ENCODE data around the gene TAOK2.

TAOK2 gene

GRCh38 chr16:29990883-29991570 is 17.4 kb downstream of the TAOK2 start:
- Histone ChIP-seq H3K4me1 (ENCODE audit: control insufficient read depth in 1 of 2, insufficient read depth in 2 of 2, low read length in 2 of 2) (peaks cover 4 to 5% of the 10 kb centered on the region in 2 experiments), H3K79me2 (ENCODE audit: control insufficient read depth, insufficient read depth, low read length, poor library complexity) (no peaks in the 10 kb centered on the region), H3K9me3 (ENCODE audit: insufficient read depth, low read depth, low read length) (no peaks in the 10 kb centered on the region), H4K12ac (ENCODE audit: low read depth, low read length) (no peak overlapping the region), H3K4ac (ENCODE audit: low read depth, low read length) (no peak overlapping the region), H3K4me2 (ENCODE audit: low read length) (no peak overlapping the region), H2BK120ac (ENCODE audit: insufficient read depth, low read length, poor library complexity) (no peak overlapping the region), H4K91ac (ENCODE audit: low read depth, low read length) (no peak overlapping the region), H3K27me3 (ENCODE audit: insufficient read depth, low read length) (no peaks in the 10 kb centered on the region), H3K23ac (ENCODE audit: low read length) (no peak overlapping the region), H4K8ac (ENCODE audit: low read depth, low read length) (no peak overlapping the region), H3K79me1 (ENCODE audit: low read length) (peaks cover 6% of the 10 kb centered on the region), H2AFZ (ENCODE audit: insufficient read depth, low read length, poor library complexity) (no peak overlapping the region), H3K27ac (ENCODE audit: low read depth, low read length) (no peak overlapping the region), H2BK5ac (ENCODE audit: low read depth, low read length, poor library complexity) (no peak overlapping the region), H3K4me3 (ENCODE audit: low read depth, low read length) (no peak overlapping the region), H2AK5ac (ENCODE audit: low read length) (no peak overlapping the region), H3K14ac (ENCODE audit: low read length) (no peak overlapping the region), H2BK12ac (ENCODE audit: low read length) (no peak overlapping the region), H3K18ac (ENCODE audit: low read length) (no peak overlapping the region), H3K36me3 (ENCODE audit: control insufficient read depth in 1 of 2, insufficient read depth in 2 of 2, low read length in 2 of 2) (peaks cover 67 to 70% of the 10 kb centered on the region in 2 experiments), H3K9ac (ENCODE audit: low read length) (no peak overlapping the region)
- no peak for DNase-seq
- WGBS (ENCODE audit: extremely low coverage, insufficient coverage, insufficient read length) = no CpG with 5 or more reads among the region's 35 CpGs

DNA sequence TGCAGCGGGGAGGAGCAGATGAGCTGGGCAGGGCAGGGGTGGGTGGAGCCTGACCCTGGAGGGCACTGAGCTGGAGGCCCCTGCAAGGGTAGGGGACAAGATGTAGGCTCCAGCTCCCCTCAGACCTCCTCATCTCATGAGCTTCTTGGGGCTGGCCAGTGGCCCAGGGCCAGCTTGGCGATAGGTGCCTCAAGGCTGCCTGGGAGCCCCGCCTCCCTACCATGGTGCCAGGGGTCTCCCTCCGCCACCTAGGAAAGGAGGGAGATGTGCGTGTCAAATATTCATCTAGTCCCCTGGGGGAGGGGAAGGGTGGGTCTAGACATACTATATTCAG is 17.9 kb downstream of the TAOK2 start:
- WGBS (ENCODE audit: extremely low coverage, insufficient coverage, insufficient read length) = no CpG with 5 or more reads among the region's 5 CpGs
- no peak overlapping the region for H2BK120ac ChIP-seq (ENCODE audit: insufficient read depth, low read length, poor library complexity)
- no peak overlapping the region for H3K27ac ChIP-seq (ENCODE audit: low read depth, low read length)
- DNase-seq = no peak
- no peak overlapping the region for H3K18ac ChIP-seq (ENCODE audit: low read length)
- no peak overlapping the region for H2AK5ac ChIP-seq (ENCODE audit: low read length)
- peaks cover 4% of the 10 kb centered on the region for H3K79me2 ChIP-seq (ENCODE audit: control insufficient read depth, insufficient read depth, low read length, poor library complexity)
- no peak overlapping the region for H2BK5ac ChIP-seq (ENCODE audit: low read depth, low read length, poor library complexity)
- H3K36me3 ChIP-seq (ENCODE audit: control insufficient read depth in 1 of 2, insufficient read depth in 2 of 2, low read length in 2 of 2) = peaks cover 62 to 64% of the 10 kb centered on the region in 2 experiments
- no peak overlapping the region for H3K4ac ChIP-seq (ENCODE audit: low read depth, low read length)
- no peaks in the 10 kb centered on the region for H3K27me3 ChIP-seq (ENCODE audit: insufficient read depth, low read length)
- peaks cover 4 to 5% of the 10 kb centered on the region in 2 experiments for H3K4me1 ChIP-seq (ENCODE audit: control insufficient read depth in 1 of 2, insufficient read depth in 2 of 2, low read length in 2 of 2)
- no peak overlapping the region for H3K4me2 ChIP-seq (ENCODE audit: low read length)
- H4K8ac ChIP-seq (ENCODE audit: low read depth, low read length) = no peak overlapping the region
- peaks cover 11% of the 10 kb centered on the region for H3K79me1 ChIP-seq (ENCODE audit: low read length)
- no peak overlapping the region for H3K14ac ChIP-seq (ENCODE audit: low read length)
- no peak overlapping the region for H3K4me3 ChIP-seq (ENCODE audit: low read depth, low read length)
- H2BK12ac ChIP-seq (ENCODE audit: low read length) = no peak overlapping the region
- no peak overlapping the region for H4K12ac ChIP-seq (ENCODE audit: low read depth, low read length)
- no peak overlapping the region for H4K91ac ChIP-seq (ENCODE audit: low read depth, low read length)
- H2AFZ ChIP-seq (ENCODE audit: insufficient read depth, low read length, poor library complexity) = no peak overlapping the region
- no peak overlapping the region for H3K23ac ChIP-seq (ENCODE audit: low read length)
- no peaks in the 10 kb centered on the region for H3K9me3 ChIP-seq (ENCODE audit: insufficient read depth, low read depth, low read length)
- H3K9ac ChIP-seq (ENCODE audit: low read length) = no peak overlapping the region

GRCh38 chr16:29992344-29992967 is 18.8 kb downstream of the TAOK2 start:
- Histone ChIP-seq H3K23ac (ENCODE audit: low read length) (no peak overlapping the region), H3K4me2 (ENCODE audit: low read length) (no peak overlapping the region), H4K8ac (ENCODE audit: low read depth, low read length) (no peak overlapping the region), H3K27me3 (ENCODE audit: insufficient read depth, low read length) (no peaks in the 10 kb centered on the region), H3K4ac (ENCODE audit: low read depth, low read length) (no peak overlapping the region), H3K79me2 (ENCODE audit: control insufficient read depth, insufficient read depth, low read length, poor library complexity) (peaks cover 7% of the 10 kb centered on the region), H4K91ac (ENCODE audit: low read depth, low read length) (no peak overlapping the region), H3K4me1 (ENCODE audit: control insufficient read depth in 1 of 2, insufficient read depth in 2 of 2, low read length in 2 of 2) (peaks cover 8 to 9% of the 10 kb centered on the region in 2 experiments), H3K79me1 (ENCODE audit: low read length) (peaks cover 11% of the 10 kb centered on the region), H3K14ac (ENCODE audit: low read length) (no peak overlapping the region), H2BK12ac (ENCODE audit: low read length) (no peak overlapping the region), H2AK5ac (ENCODE audit: low read length) (no peak overlapping the region), H3K36me3 (ENCODE audit: control insufficient read depth in 1 of 2, insufficient read depth in 2 of 2, low read length in 2 of 2) (peaks cover 53 to 55% of the 10 kb centered on the region in 2 experiments), H4K12ac (ENCODE audit: low read depth, low read length) (no peak overlapping the region), H3K27ac (ENCODE audit: low read depth, low read length) (no peak overlapping the region), H2AFZ (ENCODE audit: insufficient read depth, low read length, poor library complexity) (no peak overlapping the region), H3K9me3 (ENCODE audit: insufficient read depth, low read depth, low read length) (no peaks in the 10 kb centered on the region), H3K18ac (ENCODE audit: low read length) (no peak overlapping the region), H3K4me3 (ENCODE audit: low read depth, low read length) (no peak overlapping the region), H3K9ac (ENCODE audit: low read length) (no peak overlapping the region), H2BK120ac (ENCODE audit: insufficient read depth, low read length, poor library complexity) (no peak overlapping the region), H2BK5ac (ENCODE audit: low read depth, low read length, poor library complexity) (no peak overlapping the region)
- DNase-seq = no peak
- WGBS (ENCODE audit: extremely low coverage, insufficient coverage, insufficient read length) = no CpG with 5 or more reads among the region's 7 CpGs

DNA sequence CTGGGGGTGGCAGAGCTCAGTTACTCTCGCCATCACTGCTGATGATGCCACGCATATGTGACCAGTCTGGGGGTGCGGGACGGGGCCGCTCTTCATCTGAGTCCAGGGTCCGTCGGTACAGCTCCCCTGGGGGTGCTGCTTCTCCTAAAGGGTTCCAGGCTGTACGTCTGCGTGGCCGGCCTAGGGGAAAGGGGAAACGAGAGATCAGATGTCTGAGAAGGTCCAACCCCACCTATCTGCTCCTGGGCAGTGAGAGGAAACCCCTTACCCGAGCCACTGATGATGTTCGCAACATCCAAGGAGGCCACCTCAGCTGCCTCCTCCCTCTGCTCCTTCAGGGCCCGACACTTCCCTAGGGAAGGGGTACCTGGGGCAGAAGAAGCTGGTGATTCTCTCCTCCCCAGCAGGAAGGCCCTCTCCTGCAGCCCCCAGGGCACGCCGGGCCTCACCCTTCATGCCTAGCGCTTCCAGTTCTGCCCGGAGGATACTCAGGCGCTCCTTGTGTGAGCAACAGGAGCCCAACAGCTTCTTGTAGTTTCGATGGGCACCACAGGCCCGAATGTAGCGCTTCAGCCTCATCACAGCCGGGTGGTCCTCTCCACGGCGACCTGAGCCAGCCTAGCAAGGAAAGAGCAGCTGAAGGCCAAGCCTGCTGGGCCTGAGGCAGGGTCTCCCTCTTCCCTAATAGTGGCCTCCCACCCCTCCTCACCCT is 19.7 kb downstream of the TAOK2 start:
- Histone ChIP-seq H2BK12ac (ENCODE audit: low read length) (no peak overlapping the region), H3K4ac (ENCODE audit: low read depth, low read length) (no peak overlapping the region), H3K23ac (ENCODE audit: low read length) (no peak overlapping the region), H3K4me2 (ENCODE audit: low read length) (no peak overlapping the region), H3K9me3 (ENCODE audit: insufficient read depth, low read depth, low read length) (no peaks in the 10 kb centered on the region), H3K36me3 (ENCODE audit: control insufficient read depth in 1 of 2, insufficient read depth in 2 of 2, low read length in 2 of 2) (peaks cover 44 to 50% of the 10 kb centered on the region in 2 experiments), H4K12ac (ENCODE audit: low read depth, low read length) (no peak overlapping the region), H3K27ac (ENCODE audit: low read depth, low read length) (no peak overlapping the region), H2AFZ (ENCODE audit: insufficient read depth, low read length, poor library complexity) (no peak overlapping the region), H3K79me1 (ENCODE audit: low read length) (peaks cover 11% of the 10 kb centered on the region), H2BK120ac (ENCODE audit: insufficient read depth, low read length, poor library complexity) (no peak overlapping the region), H3K18ac (ENCODE audit: low read length) (no peak overlapping the region), H3K79me2 (ENCODE audit: control insufficient read depth, insufficient read depth, low read length, poor library complexity) (peaks cover 7% of the 10 kb centered on the region), H3K4me3 (ENCODE audit: low read depth, low read length) (no peak overlapping the region), H3K9ac (ENCODE audit: low read length) (no peak overlapping the region), H2BK5ac (ENCODE audit: low read depth, low read length, poor library complexity) (no peak overlapping the region), H4K91ac (ENCODE audit: low read depth, low read length) (no peak overlapping the region), H2AK5ac (ENCODE audit: low read length) (no peak overlapping the region), H4K8ac (ENCODE audit: low read depth, low read length) (no peak overlapping the region), H3K14ac (ENCODE audit: low read length) (no peak overlapping the region), H3K27me3 (ENCODE audit: insufficient read depth, low read length) (no peaks in the 10 kb centered on the region), H3K4me1 (ENCODE audit: control insufficient read depth in 1 of 2, insufficient read depth in 2 of 2, low read length in 2 of 2) (peaks cover 8 to 9% of the 10 kb centered on the region in 2 experiments)
- DNase-seq = no peak
- WGBS (ENCODE audit: extremely low coverage, insufficient coverage, insufficient read length) = no CpG with 5 or more reads among the region's 25 CpGs
